Central memory CD8-positive, alpha-beta T cell (primary cell): ENCODE results near the gene ZNF558.
"Not testable (repeated sequence)": the region's sequence is repeated elsewhere in the genome, so short reads cannot be mapped to it uniquely, and the experiment has no call there.

ENCODE experiments used
- ATAC-seq: fragments of 150-1000 bp; cut with Tn5 transposase; replicated peaks from 2 replicates; pipeline ENCODE4 v1.10.0; 2022; ENCODE audit warnings: mild to moderate bottlenecking, moderate FRiP score, moderate number of reproducible peaks; ENCODE audit not compliant: poor library complexity, severe bottlenecking; ENCODE audit errors: extremely low read depth
- DNase-seq, 2 donors: peaks; one replicate each; pipeline ENCODE4 v3.0.0; 2021; ENCODE audit warnings: low spot score in 2 of 2
- H3K27ac Mint-ChIP-seq: one replicate; pipeline ENCODE4 v1.8.0; 2022; ENCODE audit warnings: low read depth, mild to moderate bottlenecking, moderate library complexity, mixed read lengths
- H3K27me3 Mint-ChIP-seq: one replicate; pipeline ENCODE4 v1.8.0; 2022; ENCODE audit warnings: mixed read lengths
- H3K36me3 Mint-ChIP-seq: one replicate; pipeline ENCODE4 v1.8.0; 2022; ENCODE audit warnings: mild to moderate bottlenecking, moderate library complexity, mixed read lengths; ENCODE audit not compliant: insufficient read depth
- H3K4me1 Mint-ChIP-seq: one replicate; pipeline ENCODE4 v1.8.0; 2022; ENCODE audit warnings: mixed read lengths
- H3K4me3 Mint-ChIP-seq: one replicate; pipeline ENCODE4 v1.8.0; 2022; ENCODE audit warnings: mild to moderate bottlenecking, moderate library complexity, mixed read lengths
- H3K9me3 Mint-ChIP-seq: one replicate; pipeline ENCODE4 v1.8.0; 2022; ENCODE audit warnings: mixed read lengths

The ZNF558 gene

GRCh38 chr19:8831832-8832131 lies 322 bp downstream of the ZNF558 start:
- peaks cover 8% of the 10 kb centered on the region for H3K36me3 Mint-ChIP-seq
- H3K27ac Mint-ChIP-seq: peak overlapping the region; percentile 85
- DNase-seq (no peak), ATAC-seq (peak; percentile 0)
- H3K4me3 Mint-ChIP-seq: peak overlapping the region; percentile 84
- H3K9me3 Mint-ChIP-seq: no peaks in the 10 kb centered on the region
- no peaks in the 10 kb centered on the region for H3K27me3 Mint-ChIP-seq
- peaks cover 17% of the 10 kb centered on the region for H3K4me1 Mint-ChIP-seq

- Mint-ChIP-seq H3K9me3 (no peaks in the 10 kb centered on the region), H3K4me3 (peak overlapping the region; percentile 84), H3K27me3 (no peaks in the 10 kb centered on the region), H3K4me1 (peaks cover 17% of the 10 kb centered on the region), H3K27ac (peak overlapping the region; percentile 85), H3K36me3 (peaks cover 8% of the 10 kb centered on the region)
- ATAC-seq: no peak
- DNase-seq: no peak
Observed at GRCh38 chr19:8831373-8831772, 731 bp downstream of the ZNF558 start.

- Mint-ChIP-seq H3K36me3 (peaks cover 8% of the 10 kb centered on the region), H3K27me3 (no peaks in the 10 kb centered on the region), H3K4me3 (no peak overlapping the region), H3K27ac (no peak overlapping the region), H3K4me1 (peaks cover 24% of the 10 kb centered on the region), H3K9me3 (no peaks in the 10 kb centered on the region)
- DNase-seq (no peak), ATAC-seq (no peak)
Observed at GRCh38 chr19:8827277-8827676, 4.8 kb downstream of the ZNF558 start.

GRCh38 chr19:8826371-8826770 lies 5.7 kb downstream of the ZNF558 start:
- peaks cover 24% of the 10 kb centered on the region for H3K4me1 Mint-ChIP-seq
- ATAC-seq: no peak
- no peak for DNase-seq
- H3K9me3 Mint-ChIP-seq: no peaks in the 10 kb centered on the region
- H3K27ac Mint-ChIP-seq: no peak overlapping the region
- H3K4me3 Mint-ChIP-seq: no peak overlapping the region
- H3K27me3 Mint-ChIP-seq: no peaks in the 10 kb centered on the region
- peaks cover 13% of the 10 kb centered on the region for H3K36me3 Mint-ChIP-seq

- Mint-ChIP-seq H3K27ac (no peak overlapping the region), H3K27me3 (no peaks in the 10 kb centered on the region), H3K4me1 (peaks cover 18% of the 10 kb centered on the region), H3K9me3 (peaks cover 5% of the 10 kb centered on the region), H3K36me3 (peaks cover 38% of the 10 kb centered on the region), H3K4me3 (no peak overlapping the region)
- DNase-seq: no peak
- no peak for ATAC-seq
Observed at GRCh38 chr19:8821748-8822241, 10.3 kb downstream of the ZNF558 start.

GRCh38 chr19:8820234-8820633 lies 11.9 kb downstream of the ZNF558 start:
- no peak overlapping the region for H3K4me3 Mint-ChIP-seq
- no peaks in the 10 kb centered on the region for H3K27me3 Mint-ChIP-seq
- peaks cover 46% of the 10 kb centered on the region for H3K36me3 Mint-ChIP-seq
- peaks cover 10% of the 10 kb centered on the region for H3K4me1 Mint-ChIP-seq
- no peak overlapping the region for H3K27ac Mint-ChIP-seq
- DNase-seq: no peak
- ATAC-seq: no peak
- H3K9me3 Mint-ChIP-seq: peaks cover 12% of the 10 kb centered on the region

- Mint-ChIP-seq H3K9me3 (peaks cover 16% of the 10 kb centered on the region), H3K4me1 (no peaks in the 10 kb centered on the region), H3K27ac (no peak overlapping the region), H3K4me3 (no peak overlapping the region), H3K27me3 (no peaks in the 10 kb centered on the region), H3K36me3 (peaks cover 51% of the 10 kb centered on the region)
- ATAC-seq (no peak), DNase-seq (no peak)
Observed at GRCh38 chr19:8815780-8816179, 16.3 kb downstream of the ZNF558 start.

GRCh38 chr19:8814176-8814575 lies 17.9 kb downstream of the ZNF558 start:
- peaks cover 41% of the 10 kb centered on the region for H3K36me3 Mint-ChIP-seq
- H3K27ac Mint-ChIP-seq: no peak overlapping the region
- H3K9me3 Mint-ChIP-seq: peaks cover 16% of the 10 kb centered on the region
- ATAC-seq (no peak), DNase-seq (no peak)
- no peaks in the 10 kb centered on the region for H3K27me3 Mint-ChIP-seq
- no peak overlapping the region for H3K4me3 Mint-ChIP-seq
- H3K4me1 Mint-ChIP-seq: no peaks in the 10 kb centered on the region

GRCh38 chr19:8811315-8812172 lies 20.6 kb downstream of the ZNF558 start:
- H3K4me1 Mint-ChIP-seq: no peaks in the 10 kb centered on the region
- ATAC-seq (no peak), DNase-seq (no peak)
- peaks cover 35% of the 10 kb centered on the region for H3K36me3 Mint-ChIP-seq
- H3K27ac Mint-ChIP-seq: no peak overlapping the region
- H3K27me3 Mint-ChIP-seq: no peaks in the 10 kb centered on the region
- peaks cover 23% of the 10 kb centered on the region for H3K9me3 Mint-ChIP-seq
- H3K4me3 Mint-ChIP-seq: no peak overlapping the region

GRCh38 chr19:8806661-8807060 lies 25.4 kb downstream of the ZNF558 start:
- ATAC-seq (no peak), DNase-seq (no peak)
- no peaks in the 10 kb centered on the region for H3K4me1 Mint-ChIP-seq
- no peak overlapping the region for H3K4me3 Mint-ChIP-seq
- no peak overlapping the region for H3K27ac Mint-ChIP-seq
- H3K27me3 Mint-ChIP-seq: no peaks in the 10 kb centered on the region
- H3K36me3 Mint-ChIP-seq: peaks cover 8% of the 10 kb centered on the region
- H3K9me3 Mint-ChIP-seq: peaks cover 25% of the 10 kb centered on the region

GRCh38 chr19:8794823-8795222 lies 37.3 kb downstream of the ZNF558 start:
- H3K4me1 Mint-ChIP-seq: no peaks in the 10 kb centered on the region
- ATAC-seq: no peak
- no peak for DNase-seq
- H3K27ac Mint-ChIP-seq: no peak overlapping the region
- H3K4me3 Mint-ChIP-seq: no peak overlapping the region
- no peaks in the 10 kb centered on the region for H3K27me3 Mint-ChIP-seq
- H3K9me3 Mint-ChIP-seq: peaks cover 8% of the 10 kb centered on the region
- H3K36me3 Mint-ChIP-seq: peaks cover 2% of the 10 kb centered on the region

GRCh38 chr19:8773587-8773986 lies 58.5 kb downstream of the ZNF558 start:
- not testable (repeated sequence) for DNase-seq, H3K4me1 Mint-ChIP-seq, H3K27ac Mint-ChIP-seq, H3K36me3 Mint-ChIP-seq, H3K9me3 Mint-ChIP-seq, H3K4me3 Mint-ChIP-seq, ATAC-seq, H3K27me3 Mint-ChIP-seq

- not testable (repeated sequence) for H3K4me1 Mint-ChIP-seq, H3K36me3 Mint-ChIP-seq
Observed at GRCh38 chr19:8769265-8769664, 62.8 kb downstream of the ZNF558 start.

More at GRCh38 chr19:8769265-8769664, 62.8 kb downstream of the ZNF558 start:
- H3K4me3 Mint-ChIP-seq, H3K9me3 Mint-ChIP-seq, H3K27ac Mint-ChIP-seq, H3K27me3 Mint-ChIP-seq, DNase-seq, ATAC-seq: not testable (repeated sequence)
